SK-N-MC (cell line): Measurements from ENCODE around the gene ECSCR.

Experiments
- EZH2 ChIP-seq: fragments of 200-600 bp; sonication (generic); IDR thresholded peaks from one replicate; pipeline ENCODE4 v1.6.1; 2017; ENCODE audit warnings: antibody characterized with exemption
- FOXP2 ChIP-seq: optimal IDR thresholded peaks from 2 replicates; pipeline ENCODE3; 2011; ENCODE audit warnings: mild to moderate bottlenecking, moderate library complexity; ENCODE audit not compliant: insufficient read depth; ENCODE audit errors: extremely low read length, control extremely low read depth
- POLR2AphosphoS5 ChIP-seq: IDR thresholded peaks from 2 replicates; pipeline ENCODE4 v1.6.1; 2012; ENCODE audit warnings: mild to moderate bottlenecking, low read depth, low read length, borderline replicate concordance

- no peak for TF ChIP-seq EZH2
- TF ChIP-seq POLR2AphosphoS5: no peak
- no peak for TF ChIP-seq FOXP2
Measured at GRCh38 chr5:139458580-139459407, 3.7 kb downstream of the ECSCR start.
